ENCODE results near the gene CA7. TPM values are rescaled to one million over a fixed set of nuclear protein-coding genes. Genes with fewer than 3 reads are reported as not detected.

The CA7 gene
- polyA plus RNA-seq, 1 donor from 2014 or later = not detected

DNA sequence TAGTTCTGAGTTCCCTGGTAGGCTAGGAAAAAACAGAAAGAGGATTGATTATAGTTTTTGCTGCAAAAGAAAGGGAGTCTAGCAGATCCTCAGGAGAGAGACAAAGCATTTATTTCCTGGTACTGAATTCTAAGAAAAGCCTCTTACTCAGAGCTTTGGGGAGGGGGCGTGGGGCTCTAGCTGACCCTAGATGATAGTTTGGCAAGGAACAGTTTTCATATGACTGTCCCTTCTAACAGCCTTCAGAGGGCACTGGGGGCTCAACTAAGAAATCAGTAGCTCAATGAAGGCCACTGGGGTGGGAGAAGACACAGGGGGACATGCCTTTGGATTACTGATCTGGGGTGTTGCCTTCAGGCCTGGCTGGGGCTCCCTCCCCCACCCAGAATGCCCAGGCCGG is 4.0 kb downstream of the CA7 start:
- Histone ChIP-seq H3K9me2 (ENCODE audit: insufficient read depth, low read length) (no peaks in the 10 kb centered on the region), H3K27me3 (ENCODE audit: insufficient read depth, low read depth, low read length) (peaks cover 43% of the 10 kb centered on the region), H3F3A (ENCODE audit: insufficient read depth, low read length, poor library complexity, severe bottlenecking) (no peaks in the 10 kb centered on the region), H3K36me3 (ENCODE audit: insufficient read depth, low read length) (no peaks in the 10 kb centered on the region), H4K20me1 (ENCODE audit: insufficient read depth) (no peaks in the 10 kb centered on the region), H3K9ac (ENCODE audit: low read length) (no peak overlapping the region), H3K27ac (ENCODE audit: low read length) (no peak overlapping the region), H3K4me2 (ENCODE audit: low read length) (no peak overlapping the region), H2AFZ (ENCODE audit: low read depth, low read length) (no peak overlapping the region), H3K4me3 (ENCODE audit: low read length) (no peak overlapping the region), H3K79me2 (replicated peaks; ENCODE audit: insufficient read depth, low read length) (no peaks in the 10 kb centered on the region), H3K9me3 (ENCODE audit: low read length) (no peaks in the 10 kb centered on the region)
- no peak for TF ChIP-seq SMC3 (conservative IDR thresholded peaks at IDR 0.05; ENCODE audit: poor library complexity)
- no peak for TF ChIP-seq MXI1 (conservative IDR thresholded peaks at IDR 0.05; ENCODE audit: poor library complexity, severe bottlenecking)
- TF ChIP-seq, protein P1, sequence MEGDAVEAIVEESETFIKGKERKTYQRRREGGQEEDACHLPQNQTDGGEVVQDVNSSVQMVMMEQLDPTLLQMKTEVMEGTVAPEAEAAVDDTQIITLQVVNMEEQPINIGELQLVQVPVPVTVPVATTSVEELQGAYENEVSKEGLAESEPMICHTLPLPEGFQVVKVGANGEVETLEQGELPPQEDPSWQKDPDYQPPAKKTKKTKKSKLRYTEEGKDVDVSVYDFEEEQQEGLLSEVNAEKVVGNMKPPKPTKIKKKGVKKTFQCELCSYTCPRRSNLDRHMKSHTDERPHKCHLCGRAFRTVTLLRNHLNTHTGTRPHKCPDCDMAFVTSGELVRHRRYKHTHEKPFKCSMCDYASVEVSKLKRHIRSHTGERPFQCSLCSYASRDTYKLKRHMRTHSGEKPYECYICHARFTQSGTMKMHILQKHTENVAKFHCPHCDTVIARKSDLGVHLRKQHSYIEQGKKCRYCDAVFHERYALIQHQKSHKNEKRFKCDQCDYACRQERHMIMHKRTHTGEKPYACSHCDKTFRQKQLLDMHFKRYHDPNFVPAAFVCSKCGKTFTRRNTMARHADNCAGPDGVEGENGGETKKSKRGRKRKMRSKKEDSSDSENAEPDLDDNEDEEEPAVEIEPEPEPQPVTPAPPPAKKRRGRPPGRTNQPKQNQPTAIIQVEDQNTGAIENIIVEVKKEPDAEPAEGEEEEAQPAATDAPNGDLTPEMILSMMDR (IDR thresholded peaks at IDR 0.05; ENCODE audit: poor library complexity, severe bottlenecking) = no peak
- TF ChIP-seq, protein P2, sequence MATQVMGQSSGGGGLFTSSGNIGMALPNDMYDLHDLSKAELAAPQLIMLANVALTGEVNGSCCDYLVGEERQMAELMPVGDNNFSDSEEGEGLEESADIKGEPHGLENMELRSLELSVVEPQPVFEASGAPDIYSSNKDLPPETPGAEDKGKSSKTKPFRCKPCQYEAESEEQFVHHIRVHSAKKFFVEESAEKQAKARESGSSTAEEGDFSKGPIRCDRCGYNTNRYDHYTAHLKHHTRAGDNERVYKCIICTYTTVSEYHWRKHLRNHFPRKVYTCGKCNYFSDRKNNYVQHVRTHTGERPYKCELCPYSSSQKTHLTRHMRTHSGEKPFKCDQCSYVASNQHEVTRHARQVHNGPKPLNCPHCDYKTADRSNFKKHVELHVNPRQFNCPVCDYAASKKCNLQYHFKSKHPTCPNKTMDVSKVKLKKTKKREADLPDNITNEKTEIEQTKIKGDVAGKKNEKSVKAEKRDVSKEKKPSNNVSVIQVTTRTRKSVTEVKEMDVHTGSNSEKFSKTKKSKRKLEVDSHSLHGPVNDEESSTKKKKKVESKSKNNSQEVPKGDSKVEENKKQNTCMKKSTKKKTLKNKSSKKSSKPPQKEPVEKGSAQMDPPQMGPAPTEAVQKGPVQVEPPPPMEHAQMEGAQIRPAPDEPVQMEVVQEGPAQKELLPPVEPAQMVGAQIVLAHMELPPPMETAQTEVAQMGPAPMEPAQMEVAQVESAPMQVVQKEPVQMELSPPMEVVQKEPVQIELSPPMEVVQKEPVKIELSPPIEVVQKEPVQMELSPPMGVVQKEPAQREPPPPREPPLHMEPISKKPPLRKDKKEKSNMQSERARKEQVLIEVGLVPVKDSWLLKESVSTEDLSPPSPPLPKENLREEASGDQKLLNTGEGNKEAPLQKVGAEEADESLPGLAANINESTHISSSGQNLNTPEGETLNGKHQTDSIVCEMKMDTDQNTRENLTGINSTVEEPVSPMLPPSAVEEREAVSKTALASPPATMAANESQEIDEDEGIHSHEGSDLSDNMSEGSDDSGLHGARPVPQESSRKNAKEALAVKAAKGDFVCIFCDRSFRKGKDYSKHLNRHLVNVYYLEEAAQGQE (IDR thresholded peaks at IDR 0.05; ENCODE audit: borderline replicate concordance) = no peak
- TF ChIP-seq TAF1 (IDR thresholded peaks at IDR 0.05; ENCODE audit: low read depth) = no peak
- TF ChIP-seq EZH2 (IDR thresholded peaks at IDR 0.05; ENCODE audit: borderline replicate concordance, insufficient read depth, low read length, poor library complexity, severe bottlenecking) = no peak
- no peak for TF ChIP-seq RAD21 (conservative IDR thresholded peaks at IDR 0.05)
- TF ChIP-seq EP300 (conservative IDR thresholded peaks at IDR 0.05; ENCODE audit: poor library complexity, severe bottlenecking) = no peak
- TF ChIP-seq POLR2AphosphoS5 (IDR thresholded peaks at IDR 0.05) = no peak

DNA sequence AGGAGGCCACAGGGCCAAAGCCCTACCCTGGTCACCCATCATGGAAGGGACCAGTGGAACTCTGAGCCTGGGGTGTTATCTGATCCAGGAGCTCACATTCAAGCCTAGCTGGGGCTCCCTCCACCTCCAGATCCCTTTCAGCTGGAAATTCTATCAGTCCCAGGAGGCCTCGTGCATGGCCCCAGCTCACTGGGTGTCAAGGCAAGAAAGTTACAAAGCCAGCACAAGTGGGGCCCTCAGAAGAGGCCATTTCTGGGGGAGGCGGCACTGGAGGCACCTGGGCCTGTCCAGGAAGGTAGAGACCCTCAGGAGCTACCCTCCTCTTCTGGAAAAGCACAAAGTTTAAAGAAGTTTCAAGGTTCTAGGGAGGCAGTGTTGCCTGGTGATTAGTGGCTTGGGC is 4.8 kb downstream of the CA7 start:
- H2AFZ ChIP-seq (ENCODE audit: low read depth, low read length) = no peak overlapping the region
- TF ChIP-seq, protein P2 (IDR thresholded peaks at IDR 0.05; ENCODE audit: borderline replicate concordance) = no peak
- TF ChIP-seq EP300 (conservative IDR thresholded peaks at IDR 0.05; ENCODE audit: poor library complexity, severe bottlenecking) (no peak), RAD21 (conservative IDR thresholded peaks at IDR 0.05) (no peak)
- H3K9ac ChIP-seq (ENCODE audit: low read length) = no peak overlapping the region
- no peaks in the 10 kb centered on the region for H3K9me3 ChIP-seq (ENCODE audit: low read length)
- no peaks in the 10 kb centered on the region for H3F3A ChIP-seq (ENCODE audit: insufficient read depth, low read length, poor library complexity, severe bottlenecking)
- H3K4me3 ChIP-seq (ENCODE audit: low read length) = no peak overlapping the region
- H3K27me3 ChIP-seq (ENCODE audit: insufficient read depth, low read depth, low read length) = peaks cover 34% of the 10 kb centered on the region
- H3K9me2 ChIP-seq (ENCODE audit: insufficient read depth, low read length) = no peaks in the 10 kb centered on the region
- H3K79me2 ChIP-seq (replicated peaks; ENCODE audit: insufficient read depth, low read length) = no peaks in the 10 kb centered on the region
- H3K4me2 ChIP-seq (ENCODE audit: low read length) = no peak overlapping the region
- no peaks in the 10 kb centered on the region for H4K20me1 ChIP-seq (ENCODE audit: insufficient read depth)
- no peak overlapping the region for H3K27ac ChIP-seq (ENCODE audit: low read length)
- H3K36me3 ChIP-seq (ENCODE audit: insufficient read depth, low read length) = no peaks in the 10 kb centered on the region
